K562 (cell line): ENCODE data around the gene HINT2. TPM values are rescaled to one million over a fixed set of nuclear protein-coding genes. Genes with fewer than 3 reads are reported as not detected.

ENCODE experiments used
- ARID1B ChIP-seq: fragments of 450-650 bp; IDR thresholded peaks from 2 replicates; pipeline ENCODE4 v1.6.1; 2016; ENCODE audit warnings: antibody characterized with exemption, mild to moderate bottlenecking, inconsistent platforms
- NCOR1 ChIP-seq: fragments of 450-650 bp; IDR thresholded peaks from 2 replicates; pipeline ENCODE4 v1.6.1; 2016; ENCODE audit warnings: mild to moderate bottlenecking, moderate library complexity
- POLR2AphosphoS5 ChIP-seq: IDR thresholded peaks from 2 replicates; pipeline ENCODE4 v1.6.1; 2011; ENCODE audit warnings: mild to moderate bottlenecking, low read depth, low read length, moderate library complexity; ENCODE audit not compliant: control insufficient read depth, insufficient read depth
- RAD21 ChIP-seq, 2 experiments: fragments of 250-450 bp in 1 of 2; fragments of 450-650 bp in 1 of 2; sonication (Bioruptor Pico) in 1 of 2; formaldehyde crosslinking in 1 of 2; IDR thresholded peaks in 1 of 2; conservative IDR thresholded peaks in 1 of 2; 2 replicates each; pipeline versions ENCODE4 v1.4.0 to v1.8.0; 2020 to 2022; ENCODE audit warnings: mild to moderate bottlenecking in 2 of 2, moderate library complexity in 1 of 2
- SMARCA4 ChIP-seq: fragments of 450-650 bp; IDR thresholded peaks from 2 replicates; pipeline ENCODE4 v1.6.1; 2016
- ZNF280B ChIP-seq: fragments of 250-450 bp; sonication (Bioruptor Pico); IDR thresholded peaks from 2 replicates; pipeline ENCODE4 v1.5.1; 2021; ENCODE audit warnings: mild to moderate bottlenecking
- polyA plus RNA-seq, 8 experiments: library from polyadenylated mRNA; depleted of rRNA in 4 of 8; stranded (reverse) in 5 of 8; unstranded in 3 of 8; fragments of >200 nt; fragmentation: Nextera tagmentation in 2 of 8; fragmentation: Illumina TruSeq in 1 of 8; extraction: Ambion mirVana in 2 of 8; extraction: Trizol in 1 of 8; gene quantifications; 2 replicates each; pipeline versions ENCODE4 v1.2.1 to v1.2.3, GENCODE V29; 2011 to 2014; ENCODE audit warnings: inconsistent platforms in 1 of 8, missing spikeins in 1 of 8
- total RNA-seq, 7 experiments: library from RNA; depleted of rRNA in 6 of 7; stranded (reverse); fragments of >200 nt in 6 of 7; fragmentation: Illumina TruSeq in 2 of 7; extraction: Trizol in 2 of 7; gene quantifications; 2 replicates each; pipeline versions ENCODE4 v1.2.1 to v1.2.3, GENCODE V29; 2011 to 2021; ENCODE audit warnings: low replicate concordance in 1 of 7
- TF ChIP-seq, protein P1 (sequence below): fragments of 250-450 bp; sonication (Bioruptor Pico); IDR thresholded peaks from 2 replicates; pipeline ENCODE4 v1.8.0; 2022; ENCODE audit warnings: inconsistent platforms
- TF ChIP-seq, protein P2 (sequence below): fragments of 450-650 bp; IDR thresholded peaks from 2 replicates; pipeline ENCODE4 v1.6.1; 2017; ENCODE audit warnings: antibody characterized with exemption, mild to moderate bottlenecking
- TF ChIP-seq, protein P3 (sequence below): sonication (generic); formaldehyde crosslinking; IDR thresholded peaks from 2 replicates; pipeline ENCODE4 v1.8.0; 2022; ENCODE audit warnings: missing genetic modification reagents, mild to moderate bottlenecking, moderate library complexity, borderline replicate concordance

The HINT2 gene
- total and polyA plus RNA-seq, 9 of the 15 experiments (the other 6 are each of a cell fraction or from before 2014, with no cell fraction given), result 5.6 to 44.1 (median 27.9) TPM

GRCh38 chr9:35813434-35814105 is 1.3 kb downstream of the HINT2 start (continued):
- TF ChIP-seq, protein P1, sequence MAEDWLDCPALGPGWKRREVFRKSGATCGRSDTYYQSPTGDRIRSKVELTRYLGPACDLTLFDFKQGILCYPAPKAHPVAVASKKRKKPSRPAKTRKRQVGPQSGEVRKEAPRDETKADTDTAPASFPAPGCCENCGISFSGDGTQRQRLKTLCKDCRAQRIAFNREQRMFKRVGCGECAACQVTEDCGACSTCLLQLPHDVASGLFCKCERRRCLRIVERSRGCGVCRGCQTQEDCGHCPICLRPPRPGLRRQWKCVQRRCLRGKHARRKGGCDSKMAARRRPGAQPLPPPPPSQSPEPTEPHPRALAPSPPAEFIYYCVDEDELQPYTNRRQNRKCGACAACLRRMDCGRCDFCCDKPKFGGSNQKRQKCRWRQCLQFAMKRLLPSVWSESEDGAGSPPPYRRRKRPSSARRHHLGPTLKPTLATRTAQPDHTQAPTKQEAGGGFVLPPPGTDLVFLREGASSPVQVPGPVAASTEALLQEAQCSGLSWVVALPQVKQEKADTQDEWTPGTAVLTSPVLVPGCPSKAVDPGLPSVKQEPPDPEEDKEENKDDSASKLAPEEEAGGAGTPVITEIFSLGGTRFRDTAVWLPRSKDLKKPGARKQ (CRISPR knock-in tag), result no peak
- TF ChIP-seq RAD21 (CRISPR knock-in tag; conservative IDR thresholded peaks at IDR 0.05 in 1 of 2, IDR thresholded peaks at IDR 0.05 in 1 of 2) (peak in 1 of 2 experiments; percentile 38; a peak in 2 of 4 replicates), NCOR1 (peak; percentile 22; the same call in 1 of the 2 replicates), ZNF280B (CRISPR knock-in tag) (no peak), POLR2AphosphoS5 (peak; percentile 38), ARID1B (peak; percentile 69), SMARCA4 (0 out of 2 replicates have a peak, but pooled peaks have one; percentile 5)
- TF ChIP-seq, protein P2, sequence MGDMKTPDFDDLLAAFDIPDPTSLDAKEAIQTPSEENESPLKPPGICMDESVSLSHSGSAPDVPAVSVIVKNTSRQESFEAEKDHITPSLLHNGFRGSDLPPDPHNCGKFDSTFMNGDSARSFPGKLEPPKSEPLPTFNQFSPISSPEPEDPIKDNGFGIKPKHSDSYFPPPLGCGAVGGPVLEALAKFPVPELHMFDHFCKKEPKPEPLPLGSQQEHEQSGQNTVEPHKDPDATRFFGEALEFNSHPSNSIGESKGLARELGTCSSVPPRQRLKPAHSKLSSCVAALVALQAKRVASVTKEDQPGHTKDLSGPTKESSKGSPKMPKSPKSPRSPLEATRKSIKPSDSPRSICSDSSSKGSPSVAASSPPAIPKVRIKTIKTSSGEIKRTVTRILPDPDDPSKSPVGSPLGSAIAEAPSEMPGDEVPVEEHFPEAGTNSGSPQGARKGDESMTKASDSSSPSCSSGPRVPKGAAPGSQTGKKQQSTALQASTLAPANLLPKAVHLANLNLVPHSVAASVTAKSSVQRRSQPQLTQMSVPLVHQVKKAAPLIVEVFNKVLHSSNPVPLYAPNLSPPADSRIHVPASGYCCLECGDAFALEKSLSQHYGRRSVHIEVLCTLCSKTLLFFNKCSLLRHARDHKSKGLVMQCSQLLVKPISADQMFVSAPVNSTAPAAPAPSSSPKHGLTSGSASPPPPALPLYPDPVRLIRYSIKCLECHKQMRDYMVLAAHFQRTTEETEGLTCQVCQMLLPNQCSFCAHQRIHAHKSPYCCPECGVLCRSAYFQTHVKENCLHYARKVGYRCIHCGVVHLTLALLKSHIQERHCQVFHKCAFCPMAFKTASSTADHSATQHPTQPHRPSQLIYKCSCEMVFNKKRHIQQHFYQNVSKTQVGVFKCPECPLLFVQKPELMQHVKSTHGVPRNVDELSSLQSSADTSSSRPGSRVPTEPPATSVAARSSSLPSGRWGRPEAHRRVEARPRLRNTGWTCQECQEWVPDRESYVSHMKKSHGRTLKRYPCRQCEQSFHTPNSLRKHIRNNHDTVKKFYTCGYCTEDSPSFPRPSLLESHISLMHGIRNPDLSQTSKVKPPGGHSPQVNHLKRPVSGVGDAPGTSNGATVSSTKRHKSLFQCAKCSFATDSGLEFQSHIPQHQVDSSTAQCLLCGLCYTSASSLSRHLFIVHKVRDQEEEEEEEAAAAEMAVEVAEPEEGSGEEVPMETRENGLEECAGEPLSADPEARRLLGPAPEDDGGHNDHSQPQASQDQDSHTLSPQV, result no peak
- TF ChIP-seq, protein P3, sequence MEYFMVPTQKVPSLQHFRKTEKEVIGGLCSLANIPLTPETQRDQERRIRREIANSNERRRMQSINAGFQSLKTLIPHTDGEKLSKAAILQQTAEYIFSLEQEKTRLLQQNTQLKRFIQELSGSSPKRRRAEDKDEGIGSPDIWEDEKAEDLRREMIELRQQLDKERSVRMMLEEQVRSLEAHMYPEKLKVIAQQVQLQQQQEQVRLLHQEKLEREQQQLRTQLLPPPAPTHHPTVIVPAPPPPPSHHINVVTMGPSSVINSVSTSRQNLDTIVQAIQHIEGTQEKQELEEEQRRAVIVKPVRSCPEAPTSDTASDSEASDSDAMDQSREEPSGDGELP (CRISPR knock-in tag), result 0 out of 2 replicates have a peak, but pooled peaks have one; percentile 25
